ENCODE measurements around the gene AMZ2.

GRCh38 chr17:68304706-68305105, 56.9 kb downstream of the AMZ2 start:
- no peak for TF ChIP-seq CTCF (IDR thresholded peaks at IDR 0.05)
- TF ChIP-seq POLR2A (IDR thresholded peaks at IDR 0.05), result no peak
